ENCODE measurements around the gene FANCI. TPM values are rescaled to one million over a fixed set of nuclear protein-coding genes. Genes with fewer than 3 reads are reported as not detected.

Gene FANCI
- polyA plus RNA-seq, 1 experiment: 13.2 TPM

DNA sequence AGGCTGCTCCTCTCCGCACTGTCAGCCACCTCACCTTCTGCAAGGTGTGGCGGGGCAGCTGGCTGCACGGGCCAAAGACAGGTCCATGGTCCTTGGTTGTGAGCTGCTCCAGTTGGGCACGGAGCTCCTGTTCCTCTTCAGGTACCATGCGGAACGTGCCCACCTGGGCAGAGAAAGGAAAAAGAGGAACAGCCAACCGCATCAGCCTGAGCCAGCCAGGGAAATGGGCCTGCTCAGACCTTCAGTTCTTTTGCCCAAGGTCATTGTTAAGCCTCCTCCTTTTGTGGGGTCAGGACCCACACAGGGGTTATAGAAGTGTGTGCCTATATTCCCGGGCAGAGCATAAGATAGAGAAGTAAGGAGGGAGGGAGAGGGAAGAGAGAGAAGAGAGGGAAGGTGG lies 25.2 kb upstream of the FANCI start:
- H3K27me3 ChIP-seq (ENCODE audit: control insufficient read depth, insufficient read depth, low read length): peaks cover 45% of the 10 kb centered on the region
- no peak overlapping the region for H3K27ac ChIP-seq (ENCODE audit: low read depth, low read length)
- TF ChIP-seq, protein P1, sequence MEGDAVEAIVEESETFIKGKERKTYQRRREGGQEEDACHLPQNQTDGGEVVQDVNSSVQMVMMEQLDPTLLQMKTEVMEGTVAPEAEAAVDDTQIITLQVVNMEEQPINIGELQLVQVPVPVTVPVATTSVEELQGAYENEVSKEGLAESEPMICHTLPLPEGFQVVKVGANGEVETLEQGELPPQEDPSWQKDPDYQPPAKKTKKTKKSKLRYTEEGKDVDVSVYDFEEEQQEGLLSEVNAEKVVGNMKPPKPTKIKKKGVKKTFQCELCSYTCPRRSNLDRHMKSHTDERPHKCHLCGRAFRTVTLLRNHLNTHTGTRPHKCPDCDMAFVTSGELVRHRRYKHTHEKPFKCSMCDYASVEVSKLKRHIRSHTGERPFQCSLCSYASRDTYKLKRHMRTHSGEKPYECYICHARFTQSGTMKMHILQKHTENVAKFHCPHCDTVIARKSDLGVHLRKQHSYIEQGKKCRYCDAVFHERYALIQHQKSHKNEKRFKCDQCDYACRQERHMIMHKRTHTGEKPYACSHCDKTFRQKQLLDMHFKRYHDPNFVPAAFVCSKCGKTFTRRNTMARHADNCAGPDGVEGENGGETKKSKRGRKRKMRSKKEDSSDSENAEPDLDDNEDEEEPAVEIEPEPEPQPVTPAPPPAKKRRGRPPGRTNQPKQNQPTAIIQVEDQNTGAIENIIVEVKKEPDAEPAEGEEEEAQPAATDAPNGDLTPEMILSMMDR (IDR thresholded peaks at IDR 0.05; ENCODE audit: low read depth, low read length): no peak
- ChIA-PET CTCF (interaction anchor here (3.7 to 4.6 kb wide), 2 partner anchors 12 kb away, joined by 29 to 48 read pairs; no protein-coding TSS in a partner anchor), POLR2A (no interaction called here)
- no peaks in the 10 kb centered on the region; the same call in 1 of the 2 replicates for H3K9me3 ChIP-seq (ENCODE audit: control insufficient read depth, insufficient read depth, low read length)
- H3K4me3 ChIP-seq (ENCODE audit: low read depth, low read length): no peak overlapping the region
- no peak for DNase-seq (ENCODE audit: low read depth, low spot score)

- ChIA-PET POLR2A (no interaction called here), CTCF (interaction anchor here (4.6 kb wide), 1 partner anchor 15 kb away, joined by 29 read pairs; no protein-coding TSS in a partner anchor)
- Histone ChIP-seq H3K27ac (ENCODE audit: low read depth, low read length) (no peak within 1 kb of the TSS), H3K27me3 (ENCODE audit: control insufficient read depth, insufficient read depth, low read length) (peaks cover 34% of the 10 kb centered on the region), H3K4me3 (ENCODE audit: low read depth, low read length) (no peak within 1 kb of the TSS), H3K9me3 (ENCODE audit: control insufficient read depth, insufficient read depth, low read length) (no peaks in the 10 kb centered on the region; the same call in 1 of the 2 replicates)
- DNase-seq (ENCODE audit: low read depth, low spot score): no peak
- TF ChIP-seq, protein P1 (IDR thresholded peaks at IDR 0.05; ENCODE audit: low read depth, low read length): no peak
Observed at GRCh38 chr15:89221543-89221942, 22.2 kb upstream of the FANCI start, which contains the start of gene RLBP1. Gene RLBP1 (minus strand): TSS chr15:89221579. CDS start chr15:89218975, 2,604 bp downstream.

GRCh38 chr15:89225588-89225987 lies 18.2 kb upstream of the FANCI start:
- ChIA-PET CTCF (interaction anchor here (3.0 kb wide), 1 partner anchor 19 kb away, joined by 18 read pairs; no protein-coding TSS in a partner anchor), POLR2A (no interaction called here)
- H3K9me3 ChIP-seq (ENCODE audit: control insufficient read depth, insufficient read depth, low read length): no peaks in the 10 kb centered on the region

GRCh38 chr15:89226359-89227221 lies 17.2 kb upstream of the FANCI start:
- ChIA-PET CTCF (interaction anchor here (3.0 kb wide), 1 partner anchor 20 kb away, joined by 18 read pairs; no protein-coding TSS in a partner anchor), POLR2A (no interaction called here)
- no peaks in the 10 kb centered on the region for H3K9me3 ChIP-seq (ENCODE audit: control insufficient read depth, insufficient read depth, low read length)
- TF ChIP-seq, protein P1 (IDR thresholded peaks at IDR 0.05; ENCODE audit: low read depth, low read length): no peak
- peaks cover 9% of the 10 kb centered on the region for H3K27me3 ChIP-seq (ENCODE audit: control insufficient read depth, insufficient read depth, low read length)
- no peak for DNase-seq (ENCODE audit: low read depth, low spot score)
- no peak overlapping the region for H3K4me3 ChIP-seq (ENCODE audit: low read depth, low read length)
- no peak overlapping the region for H3K27ac ChIP-seq (ENCODE audit: low read depth, low read length)

More at GRCh38 chr15:89225588-89225987, 18.2 kb upstream of the FANCI start:
- Histone ChIP-seq H3K27me3 (ENCODE audit: control insufficient read depth, insufficient read depth, low read length) (peaks cover 12% of the 10 kb centered on the region), H3K27ac (ENCODE audit: low read depth, low read length) (no peak overlapping the region), H3K4me3 (ENCODE audit: low read depth, low read length) (no peak overlapping the region)
- TF ChIP-seq, protein P1 (IDR thresholded peaks at IDR 0.05; ENCODE audit: low read depth, low read length): no peak
- DNase-seq (ENCODE audit: low read depth, low spot score): no peak

DNA sequence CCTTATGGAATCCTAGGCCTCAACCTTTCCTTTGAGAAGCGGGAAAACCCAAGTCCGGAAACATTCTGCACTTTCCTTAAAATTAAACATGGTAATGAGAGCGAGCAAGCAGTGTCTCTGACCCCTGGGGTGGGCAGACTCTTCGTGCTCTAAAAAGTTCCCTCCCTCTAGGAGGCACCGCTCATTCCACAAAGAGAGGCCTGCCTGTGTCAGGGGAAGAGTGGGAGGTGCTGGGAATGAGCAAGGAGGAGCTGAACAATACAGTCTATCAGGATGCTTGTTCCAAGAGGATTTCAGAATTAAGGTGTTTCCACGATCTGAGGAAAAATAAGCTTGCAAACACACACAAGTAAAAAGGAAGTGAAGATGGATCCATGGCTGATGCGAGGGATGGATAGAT lies 16.4 kb upstream of the FANCI start:
- POLR2A ChIA-PET: no interaction called here
- no peak overlapping the region for H3K4me3 ChIP-seq (ENCODE audit: low read depth, low read length)
- TF ChIP-seq, protein P1 (IDR thresholded peaks at IDR 0.05; ENCODE audit: low read depth, low read length): no peak

More for the DNA sequence above, 16.4 kb upstream of the FANCI start:
- CTCF ChIA-PET: interaction anchor here (1.2 kb wide), 1 partner anchor 21 kb away, joined by 9 read pairs; no protein-coding TSS in a partner anchor
- Histone ChIP-seq H3K27ac (ENCODE audit: low read depth, low read length) (no peak overlapping the region), H3K27me3 (ENCODE audit: control insufficient read depth, insufficient read depth, low read length) (peaks cover 4% of the 10 kb centered on the region), H3K9me3 (ENCODE audit: control insufficient read depth, insufficient read depth, low read length) (no peaks in the 10 kb centered on the region)
- no peak for DNase-seq (ENCODE audit: low read depth, low spot score)
